Heart left ventricle (tissue), 13 donors: ENCODE data around the gene ALDH1L1.

Experiments
- POLR2A ChIP-seq, 2 donors: fragments of 450-650 bp; IDR thresholded peaks; one replicate each; pipeline ENCODE4 v1.6.1; 2017; ENCODE audit warnings: antibody characterized with exemption in 2 of 2, mild to moderate bottlenecking in 2 of 2, moderate library complexity in 2 of 2
- TF ChIP-seq, protein P1 (sequence below), 12 donors: fragments of 200-600 bp; sonication (generic) in 4 of 12; IDR thresholded peaks; one replicate each; pipeline versions ENCODE4 v1.5.0 to v1.8.0; 2018 to 2022; ENCODE audit warnings: antibody characterized with exemption in 12 of 12, mild to moderate bottlenecking in 5 of 12
- donor health status: ischemic (EF 13 %, LVEDD 7.1; RV severe dilation, severe dysfunction).
- donor health status: DM: no; HTN: yes; CAD: no.
- donor health status: DM: no; HTN: no; CAD: no.
- donor health status: ischemic (EF 25% LVEDD 6.9; RV normal size, moderate dysfunction).
- donor health status: ischemic (EF 25% LVEDD 5.7; RV mildly dilated, moderate dysfunction).
- donor health status: ischemic (EF 35%, LVEDD 5.7; RV mildly dilated, moderate dysfunction).
- donor health status: nonischemic (EF 11% LVEDD 7.7; RV severe dilation, severe dysfunction).
- donor health status: DM: yes; HTN: yes; CAD: no.
- donor health status: PGD.
- donor health status: ischemic (EF 29% LVEDD 5.4; RV normal size, mild dysfunction).
- donor health status: nonischemic (EF 23%, LVEDD 6.1; RV moderate dilation, normal function).

DNA sequence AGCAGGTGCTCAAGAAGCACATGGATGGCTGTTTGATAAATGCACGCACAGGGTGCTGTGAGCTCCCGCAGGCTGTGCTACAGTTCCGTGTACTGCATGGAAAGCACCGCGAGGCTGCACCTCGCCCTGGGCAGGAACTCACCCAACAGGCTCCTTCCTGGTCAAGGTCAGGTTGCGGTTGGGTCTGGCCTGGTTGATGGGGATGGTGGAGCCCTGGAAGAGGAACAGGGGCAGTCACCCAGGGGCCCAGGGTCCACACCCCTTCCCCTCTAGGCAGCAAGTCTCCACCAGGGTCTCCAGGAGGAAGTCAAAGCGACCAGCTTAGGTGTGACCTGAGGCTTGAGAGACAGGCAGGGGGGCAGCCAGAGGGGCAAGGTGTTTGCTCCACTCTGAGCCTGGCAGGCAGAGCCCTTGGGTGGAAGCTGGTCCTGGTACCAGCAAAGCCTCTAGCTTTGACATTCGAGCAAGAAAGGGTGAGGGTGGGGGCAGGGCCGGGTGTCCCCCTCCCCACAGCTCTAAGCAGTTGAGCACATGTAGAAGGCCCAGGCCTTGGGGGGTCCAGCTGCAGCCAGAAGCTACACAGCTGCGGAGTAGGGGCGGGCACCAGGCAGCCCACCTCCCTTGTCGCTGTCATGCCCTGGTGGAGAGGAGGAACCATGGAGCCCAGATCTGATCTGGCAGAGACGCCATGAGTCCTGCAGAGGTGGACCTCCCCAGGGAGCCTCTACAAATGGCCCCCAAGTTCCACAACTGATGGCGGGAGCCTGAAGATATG is 50.1 kb downstream of the ALDH1L1 start:
- TF ChIP-seq, protein P1, sequence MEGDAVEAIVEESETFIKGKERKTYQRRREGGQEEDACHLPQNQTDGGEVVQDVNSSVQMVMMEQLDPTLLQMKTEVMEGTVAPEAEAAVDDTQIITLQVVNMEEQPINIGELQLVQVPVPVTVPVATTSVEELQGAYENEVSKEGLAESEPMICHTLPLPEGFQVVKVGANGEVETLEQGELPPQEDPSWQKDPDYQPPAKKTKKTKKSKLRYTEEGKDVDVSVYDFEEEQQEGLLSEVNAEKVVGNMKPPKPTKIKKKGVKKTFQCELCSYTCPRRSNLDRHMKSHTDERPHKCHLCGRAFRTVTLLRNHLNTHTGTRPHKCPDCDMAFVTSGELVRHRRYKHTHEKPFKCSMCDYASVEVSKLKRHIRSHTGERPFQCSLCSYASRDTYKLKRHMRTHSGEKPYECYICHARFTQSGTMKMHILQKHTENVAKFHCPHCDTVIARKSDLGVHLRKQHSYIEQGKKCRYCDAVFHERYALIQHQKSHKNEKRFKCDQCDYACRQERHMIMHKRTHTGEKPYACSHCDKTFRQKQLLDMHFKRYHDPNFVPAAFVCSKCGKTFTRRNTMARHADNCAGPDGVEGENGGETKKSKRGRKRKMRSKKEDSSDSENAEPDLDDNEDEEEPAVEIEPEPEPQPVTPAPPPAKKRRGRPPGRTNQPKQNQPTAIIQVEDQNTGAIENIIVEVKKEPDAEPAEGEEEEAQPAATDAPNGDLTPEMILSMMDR (IDR thresholded peaks at IDR 0.05): no peak
- no peak for TF ChIP-seq POLR2A (IDR thresholded peaks at IDR 0.05)
